Subcutaneous abdominal adipose tissue (tissue), 5 donors: ENCODE data around the gene NHLRC2.
"Not testable (repeated sequence)": the region's sequence is repeated elsewhere in the genome, so short reads cannot be mapped to it uniquely, and the experiment has no call there.

Experiments used
- H3K27ac ChIP-seq: one replicate; pipeline ENCODE4 v1.7.0; 2013; ENCODE audit warnings: low read depth, mild to moderate bottlenecking, inconsistent platforms, low read length, moderate library complexity
- H3K27me3 ChIP-seq, 5 donors: one replicate each; pipeline ENCODE4 v1.7.0; 2013; ENCODE audit warnings: low read length in 5 of 5, inconsistent platforms in 1 of 5; ENCODE audit not compliant: control insufficient read depth in 5 of 5, insufficient read depth in 4 of 5
- H3K36me3 ChIP-seq, 5 donors: one replicate each; pipeline ENCODE4 v1.7.0; 2013; ENCODE audit warnings: low read length in 5 of 5; ENCODE audit not compliant: control insufficient read depth in 5 of 5, insufficient read depth in 5 of 5
- H3K4me1 ChIP-seq, 5 donors: one replicate each; pipeline ENCODE4 v1.7.0; 2013; ENCODE audit warnings: low read length in 5 of 5, mild to moderate bottlenecking in 3 of 5, moderate library complexity in 1 of 5; ENCODE audit not compliant: control insufficient read depth in 5 of 5, insufficient read depth in 5 of 5
- H3K4me3 ChIP-seq, 5 donors: one replicate each; pipeline ENCODE4 v1.7.0; 2013; ENCODE audit warnings: low read length in 5 of 5, low read depth in 1 of 5
- H3K9ac ChIP-seq, 5 donors: one replicate each; pipeline ENCODE4 v1.7.0; 2013; ENCODE audit warnings: low read length in 5 of 5, mild to moderate bottlenecking in 4 of 5, moderate library complexity in 3 of 5
- H3K9me3 ChIP-seq, 5 donors: one replicate each; pipeline ENCODE4 v1.7.0; 2013; ENCODE audit warnings: low read length in 5 of 5; ENCODE audit not compliant: control insufficient read depth in 5 of 5
- donor health status: healthy.
- donor health status: healthy.
- donor health status: healthy.
- donor health status: healthy.
- donor health status: healthy.

Gene NHLRC2

DNA sequence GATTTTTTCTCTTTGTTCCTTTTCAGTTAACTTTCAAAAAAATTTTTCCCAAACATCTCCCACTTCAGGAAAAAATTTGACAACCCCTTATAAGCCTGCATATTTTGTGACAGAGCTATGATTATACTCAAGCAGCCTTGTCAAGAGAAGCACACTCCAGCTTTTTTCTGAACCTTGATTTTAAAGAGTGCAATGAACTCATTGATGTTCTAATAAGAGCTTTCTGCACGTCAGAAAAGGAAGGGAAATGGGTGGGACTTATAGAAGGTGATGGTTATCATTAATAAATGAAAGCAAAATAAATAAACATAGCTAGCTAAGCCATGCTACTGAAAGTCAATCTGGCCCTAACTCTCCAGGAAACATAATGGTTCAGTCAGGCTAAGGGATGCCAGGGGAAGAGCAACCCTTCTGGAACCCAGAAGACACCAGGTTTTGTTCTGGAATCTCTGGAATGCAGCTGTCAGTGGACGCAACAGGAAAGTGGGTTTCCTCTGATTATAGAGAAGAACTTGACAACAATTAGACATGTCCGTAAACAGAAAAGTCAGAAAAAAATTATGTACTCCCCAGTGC is 76.1 kb downstream of the NHLRC2 start:
- Histone ChIP-seq H3K27ac (no peak overlapping the region), H3K9ac (no peak overlapping the region), H3K36me3 (no peaks in the 10 kb centered on the region), H3K9me3 (no peaks in the 10 kb centered on the region), H3K27me3 (no peaks in the 10 kb centered on the region), H3K4me3 (no peak overlapping the region), H3K4me1 (peaks cover 0 to 7% (median 0%) of the 10 kb centered on the region in 5 donors)

DNA sequence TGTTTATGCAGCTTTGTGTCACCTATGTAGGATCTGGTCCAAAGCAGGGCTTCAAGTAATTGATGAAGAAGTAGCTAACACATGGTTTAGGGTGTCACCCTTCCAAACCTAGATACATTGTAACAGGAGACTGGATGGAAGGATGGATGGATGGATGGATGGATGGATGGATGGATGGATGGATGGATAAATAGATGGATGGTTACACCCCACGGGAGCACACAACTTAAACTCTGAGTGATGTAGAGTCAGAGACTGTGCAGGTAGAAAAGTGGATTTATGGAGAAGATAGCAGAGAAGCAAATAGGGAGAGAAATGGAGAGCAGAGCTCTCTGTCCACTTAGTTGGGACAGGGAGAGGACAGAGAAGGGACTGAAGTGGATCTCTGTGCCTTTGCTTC is 78.4 kb downstream of the NHLRC2 start:
- peaks cover 0 to 2% (median 0%) of the 10 kb centered on the region in 5 donors for H3K9me3 ChIP-seq
- H3K9ac ChIP-seq, result no peak overlapping the region
- H3K4me3 ChIP-seq, result no peak overlapping the region
- no peaks in the 10 kb centered on the region for H3K36me3 ChIP-seq
- H3K4me1 ChIP-seq, result peaks cover 0 to 7% (median 0%) of the 10 kb centered on the region in 5 donors
- H3K27me3 ChIP-seq, result no peaks in the 10 kb centered on the region
- H3K27ac ChIP-seq, result no peak overlapping the region

DNA sequence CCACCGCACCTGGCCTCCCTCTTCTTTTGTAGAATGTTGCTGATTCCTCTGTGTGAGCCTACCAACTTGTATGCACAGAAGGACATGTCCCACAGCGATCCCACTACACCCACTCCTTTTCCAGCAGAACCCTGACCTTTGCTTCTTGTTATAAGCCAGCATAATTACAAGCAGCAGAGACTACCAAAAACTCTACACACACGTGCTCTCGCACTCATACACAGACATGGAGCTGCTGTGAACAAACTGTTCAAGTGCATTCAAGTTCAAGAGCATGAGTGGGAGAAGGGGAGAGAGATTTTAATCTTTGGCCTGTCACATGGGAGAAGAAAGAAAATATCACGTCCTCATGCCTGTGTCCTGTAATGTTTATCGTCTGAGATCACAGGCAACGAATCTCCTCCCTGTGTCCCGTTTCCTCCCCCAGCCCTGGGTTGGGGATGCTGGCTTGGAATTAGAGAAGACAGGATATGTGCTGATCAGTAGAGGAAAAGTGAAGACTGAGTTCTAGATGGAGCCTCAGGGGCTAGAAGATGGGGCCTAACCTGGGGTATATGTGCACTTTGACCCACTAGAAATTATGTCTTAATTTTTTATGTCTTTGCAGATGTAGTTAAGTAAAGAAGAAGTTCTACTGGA is 79.6 kb downstream of the NHLRC2 start:
- H3K27me3 ChIP-seq, result no peaks in the 10 kb centered on the region
- H3K4me3 ChIP-seq, result no peak overlapping the region
- peaks cover 0 to 7% (median 0%) of the 10 kb centered on the region in 5 donors for H3K4me1 ChIP-seq
- no peak overlapping the region for H3K9ac ChIP-seq
- H3K9me3 ChIP-seq, result peaks cover 0 to 2% (median 0%) of the 10 kb centered on the region in 5 donors
- no peak overlapping the region for H3K27ac ChIP-seq
- H3K36me3 ChIP-seq, result no peaks in the 10 kb centered on the region

DNA sequence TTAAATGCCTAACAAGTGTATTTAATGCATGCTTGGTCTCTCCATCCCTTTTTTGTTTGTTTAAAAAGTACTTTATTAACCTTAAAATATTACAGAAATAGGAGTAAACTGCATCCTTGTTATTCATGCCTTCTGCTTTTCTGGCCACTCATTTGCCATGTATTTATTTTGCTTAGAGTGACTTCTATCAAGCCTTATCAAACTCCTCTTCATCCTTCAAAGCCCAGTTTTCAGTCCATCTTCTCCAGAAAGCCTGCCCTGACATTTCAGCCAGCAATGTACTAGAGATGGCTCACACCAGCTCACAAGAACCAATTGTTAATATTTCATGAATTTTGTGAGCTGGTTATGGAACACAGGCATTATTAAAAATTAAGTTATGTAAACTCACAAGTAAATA is 82.8 kb downstream of the NHLRC2 start:
- H3K9ac ChIP-seq, result no peak overlapping the region
- no peaks in the 10 kb centered on the region for H3K4me1 ChIP-seq
- H3K4me3 ChIP-seq, result no peak overlapping the region
- H3K27me3 ChIP-seq, result no peaks in the 10 kb centered on the region
- no peak overlapping the region for H3K27ac ChIP-seq
- peaks cover 0 to 2% (median 0%) of the 10 kb centered on the region in 5 donors for H3K9me3 ChIP-seq
- H3K36me3 ChIP-seq, result no peaks in the 10 kb centered on the region

DNA sequence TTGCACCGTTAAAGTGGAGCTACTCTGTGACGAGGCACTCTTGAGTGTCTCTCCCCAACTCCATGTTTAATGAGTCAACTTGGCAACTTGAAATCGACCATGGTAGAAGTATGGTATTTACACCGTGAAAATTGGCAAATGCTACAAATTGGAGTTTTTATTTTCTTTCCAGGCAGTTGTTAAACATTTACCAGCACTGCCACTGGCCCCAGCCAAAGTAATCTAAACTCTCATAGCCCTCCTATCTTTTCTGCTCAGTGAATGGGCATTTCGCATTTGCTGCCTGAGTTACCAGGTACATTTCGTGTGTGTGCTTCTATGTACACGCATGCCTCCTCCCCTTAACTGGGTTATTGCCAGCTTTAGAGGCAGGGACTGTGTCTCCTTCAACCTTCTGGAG is 83.3 kb downstream of the NHLRC2 start:
- Histone ChIP-seq H3K4me3 (no peak overlapping the region), H3K9ac (no peak overlapping the region), H3K4me1 (no peaks in the 10 kb centered on the region), H3K9me3 (peaks cover 0 to 2% (median 0%) of the 10 kb centered on the region in 5 donors), H3K36me3 (no peaks in the 10 kb centered on the region), H3K27me3 (no peaks in the 10 kb centered on the region), H3K27ac (no peak overlapping the region)

DNA sequence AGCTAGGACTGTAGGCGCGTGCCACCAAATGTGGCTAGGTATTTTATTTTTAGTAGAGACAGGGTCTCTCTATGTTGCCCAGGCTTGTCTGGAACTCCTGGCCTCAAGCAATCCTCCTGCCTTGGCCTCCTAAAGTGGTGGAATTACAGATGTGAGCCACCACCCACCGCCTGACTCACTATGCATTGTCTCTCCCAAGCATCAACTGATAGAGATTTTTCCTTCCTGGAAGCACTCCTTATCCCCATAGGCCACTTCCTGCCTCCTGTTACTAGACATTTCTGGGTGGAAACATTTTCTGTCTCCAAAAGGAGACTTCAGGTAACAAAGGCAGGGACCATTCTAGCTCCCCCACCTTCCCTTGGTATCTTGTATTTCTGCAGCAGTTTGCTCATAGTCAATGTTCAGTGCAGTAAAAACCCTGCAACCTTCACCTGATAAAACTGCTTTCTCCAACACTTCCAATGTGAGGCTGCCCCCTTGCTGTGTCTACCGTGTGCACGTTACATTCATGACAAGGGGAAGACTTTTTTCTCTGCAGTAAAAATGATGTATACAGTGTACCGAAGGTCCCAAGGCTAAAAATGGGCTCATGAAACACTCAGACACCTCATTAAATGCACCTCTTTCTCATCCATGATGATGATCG is 84.9 kb downstream of the NHLRC2 start:
- no peaks in the 10 kb centered on the region for H3K4me1 ChIP-seq
- peaks cover 0 to 2% (median 0%) of the 10 kb centered on the region in 5 donors for H3K9me3 ChIP-seq
- H3K27me3 ChIP-seq, result no peaks in the 10 kb centered on the region
- H3K4me3 ChIP-seq, result no peak overlapping the region
- no peak overlapping the region for H3K9ac ChIP-seq
- no peak overlapping the region for H3K27ac ChIP-seq
- H3K36me3 ChIP-seq, result no peaks in the 10 kb centered on the region

DNA sequence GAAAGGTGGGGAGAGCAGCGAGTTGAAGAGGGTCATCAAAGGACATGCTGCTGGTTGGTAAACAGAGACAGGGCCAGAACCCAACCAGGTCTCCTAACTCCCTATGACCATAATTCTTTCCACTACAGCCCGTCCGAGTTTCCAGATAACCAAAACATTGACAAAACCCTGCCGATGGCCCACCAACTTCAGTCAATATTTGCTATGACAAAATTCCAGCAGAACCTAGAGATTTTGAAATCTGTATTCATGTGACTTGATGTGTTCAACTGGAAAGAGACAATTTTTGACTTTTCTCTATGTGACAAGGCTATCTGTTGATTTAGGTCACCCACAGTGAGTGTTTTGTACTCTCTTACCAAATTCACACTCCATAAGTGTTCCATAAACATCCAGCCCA is 86.7 kb downstream of the NHLRC2 start:
- peaks cover 0 to 2% (median 0%) of the 10 kb centered on the region in 5 donors for H3K9me3 ChIP-seq
- no peak overlapping the region for H3K4me3 ChIP-seq
- H3K36me3 ChIP-seq, result no peaks in the 10 kb centered on the region
- no peak overlapping the region for H3K27ac ChIP-seq
- H3K27me3 ChIP-seq, result no peaks in the 10 kb centered on the region
- H3K4me1 ChIP-seq, result no peaks in the 10 kb centered on the region
- H3K9ac ChIP-seq, result no peak overlapping the region

DNA sequence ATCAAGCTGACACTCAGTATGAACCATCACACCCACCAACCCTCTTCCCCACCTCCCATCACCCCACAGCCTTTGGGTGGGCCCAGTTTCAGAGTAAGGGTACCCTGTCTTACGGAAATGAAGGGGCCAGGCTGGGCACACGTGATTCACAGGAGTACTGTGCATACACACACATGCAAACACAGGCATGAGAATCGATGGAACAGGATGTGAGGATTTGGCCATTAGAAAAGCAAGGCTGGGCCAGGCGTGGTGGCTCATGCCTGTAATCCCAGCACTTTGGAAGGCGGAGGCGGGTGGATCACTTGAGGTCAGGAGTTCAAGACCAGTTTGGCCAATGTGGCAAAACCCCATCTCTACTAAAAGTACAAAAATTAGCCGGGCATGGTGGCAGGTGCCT is 88.7 kb downstream of the NHLRC2 start:
- H3K27me3 ChIP-seq, H3K9me3 ChIP-seq, H3K27ac ChIP-seq, H3K4me3 ChIP-seq, H3K9ac ChIP-seq, H3K36me3 ChIP-seq, H3K4me1 ChIP-seq: not testable (repeated sequence)

DNA sequence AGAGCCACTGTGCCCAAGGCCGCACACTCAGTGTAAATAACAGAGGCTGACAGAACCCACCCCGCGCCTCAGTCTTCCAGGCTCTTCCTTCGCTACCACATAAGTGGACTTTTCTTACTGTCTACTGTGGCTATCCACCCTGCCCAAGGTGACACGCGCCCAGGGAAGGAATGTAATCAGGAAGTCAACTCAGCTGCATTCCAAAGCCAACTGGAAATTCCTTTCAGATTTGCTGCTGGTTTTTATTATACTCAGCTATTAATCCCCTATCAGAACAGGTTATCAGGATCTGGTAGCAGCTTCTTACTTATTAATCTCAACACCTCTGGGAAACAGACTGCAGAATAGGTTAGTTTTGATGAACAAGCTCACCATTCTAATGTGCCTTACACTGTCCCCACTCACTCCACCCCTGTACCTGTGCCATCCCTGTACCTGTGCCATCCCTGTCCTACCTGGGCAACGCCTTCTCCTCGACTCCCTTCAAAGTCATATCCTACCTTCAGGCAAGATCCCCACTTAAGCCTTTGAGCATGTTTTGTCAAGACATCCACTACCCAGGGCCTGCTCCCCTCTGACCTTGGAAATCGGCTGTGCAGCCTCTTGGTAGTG is 90.7 kb downstream of the NHLRC2 start:
- Histone ChIP-seq H3K27ac (no peak overlapping the region), H3K36me3 (no peaks in the 10 kb centered on the region), H3K4me1 (no peaks in the 10 kb centered on the region), H3K9ac (no peak overlapping the region), H3K27me3 (no peaks in the 10 kb centered on the region), H3K4me3 (no peak overlapping the region), H3K9me3 (no peaks in the 10 kb centered on the region)

DNA sequence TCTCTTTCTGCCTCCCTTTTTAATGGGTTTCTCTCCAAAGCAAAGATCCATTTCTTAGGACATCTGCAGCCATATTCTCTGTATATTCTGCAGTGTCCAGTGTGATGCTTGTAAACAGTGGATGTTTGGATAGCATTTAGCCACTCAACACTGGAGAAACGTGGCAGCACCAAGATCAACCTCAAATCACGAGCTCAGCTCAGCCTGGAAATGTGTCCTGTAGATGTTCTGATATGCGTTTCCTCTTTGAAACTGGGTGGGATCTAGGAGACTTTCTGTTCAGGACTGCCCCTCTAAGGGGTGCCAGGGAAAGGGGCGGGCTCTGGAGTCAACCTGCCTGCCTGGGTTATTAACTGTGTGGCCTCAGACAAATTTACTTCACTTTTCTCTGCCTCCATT is 91.2 kb downstream of the NHLRC2 start:
- H3K4me3 ChIP-seq, result no peak overlapping the region
- no peak overlapping the region for H3K27ac ChIP-seq
- H3K9me3 ChIP-seq, result no peaks in the 10 kb centered on the region
- H3K36me3 ChIP-seq, result no peaks in the 10 kb centered on the region
- H3K9ac ChIP-seq, result no peak overlapping the region
- no peaks in the 10 kb centered on the region for H3K27me3 ChIP-seq
- no peaks in the 10 kb centered on the region for H3K4me1 ChIP-seq
